K562 (cell line): ENCODE results near the gene OR56A4.

Experiments used
- FOS ChIP-seq: IDR thresholded peaks from 3 replicates; pipeline ENCODE4 v1.6.1; 2011; ENCODE audit not compliant: insufficient read length; ENCODE audit errors: extremely low read depth
- MTA1 ChIP-seq: fragments of 450-650 bp; IDR thresholded peaks from 2 replicates; pipeline ENCODE4 v1.6.1; 2017; ENCODE audit warnings: borderline replicate concordance
- NR2C2 ChIP-seq, 2 experiments: fragments of 200-800 bp in 1 of 2; sonication (Bioruptor generic) in 1 of 2; sonication (generic) in 1 of 2; formaldehyde crosslinking in 1 of 2; IDR thresholded peaks; 2 replicates each; pipeline versions ENCODE4 v1.6.1 to v1.8.0; 2016 to 2022; ENCODE audit warnings: mild to moderate bottlenecking in 1 of 2, missing compliant biosample characterization in 1 of 2, missing genetic modification characterization in 1 of 2, missing genetic modification reagents in 1 of 2
- NR3C1 ChIP-seq: sonication (generic); formaldehyde crosslinking; IDR thresholded peaks from 2 replicates; pipeline ENCODE4 v1.8.1; 2022; ENCODE audit warnings: missing genetic modification reagents
- POLR2AphosphoS2 ChIP-seq: IDR thresholded peaks from 2 replicates; pipeline ENCODE4 v1.6.1; 2012; ENCODE audit warnings: low read length, improper control_type of control experiment
- STAT5B ChIP-seq: fragments of 250-450 bp; sonication (Bioruptor Pico); IDR thresholded peaks from 2 replicates; pipeline ENCODE4 v1.8.0; 2021; ENCODE audit warnings: mild to moderate bottlenecking, inconsistent platforms
- TCF7L2 ChIP-seq: fragments of 150-350 bp; IDR thresholded peaks from 2 replicates; pipeline ENCODE4 v1.6.1; 2016; ENCODE audit warnings: low read depth, mild to moderate bottlenecking, low read length, moderate library complexity
- U2AF2 ChIP-seq: fragments of 200-400 bp; formaldehyde crosslinking; optimal IDR thresholded peaks from 2 replicates; pipeline ENCODE3; 2017; ENCODE audit warnings: low read depth, mild to moderate bottlenecking, low read length
- TF ChIP-seq, protein P1 (sequence below), 3 experiments: IDR thresholded peaks in 2 of 3; conservative IDR thresholded peaks in 1 of 3; 2 replicates each; pipeline ENCODE4 v1.5.1; 2011 to 2012; ENCODE audit warnings: low read length in 3 of 3, mild to moderate bottlenecking in 3 of 3, control low read depth in 2 of 3, improper control_type of control experiment in 1 of 3, inconsistent platforms in 1 of 3, low read depth in 1 of 3, mixed read lengths in 1 of 3, moderate library complexity in 1 of 3; ENCODE audit not compliant: insufficient read depth in 2 of 3
- TF ChIP-seq, protein P2 (sequence below), 2 experiments: fragments of 450-650 bp; formaldehyde crosslinking in 1 of 2; IDR thresholded peaks; 2 replicates each; pipeline versions ENCODE4 v1.4.0 to v1.6.1; 2014 to 2020; ENCODE audit warnings: mild to moderate bottlenecking in 2 of 2, borderline replicate concordance in 1 of 2, low read depth in 1 of 2

DNA sequence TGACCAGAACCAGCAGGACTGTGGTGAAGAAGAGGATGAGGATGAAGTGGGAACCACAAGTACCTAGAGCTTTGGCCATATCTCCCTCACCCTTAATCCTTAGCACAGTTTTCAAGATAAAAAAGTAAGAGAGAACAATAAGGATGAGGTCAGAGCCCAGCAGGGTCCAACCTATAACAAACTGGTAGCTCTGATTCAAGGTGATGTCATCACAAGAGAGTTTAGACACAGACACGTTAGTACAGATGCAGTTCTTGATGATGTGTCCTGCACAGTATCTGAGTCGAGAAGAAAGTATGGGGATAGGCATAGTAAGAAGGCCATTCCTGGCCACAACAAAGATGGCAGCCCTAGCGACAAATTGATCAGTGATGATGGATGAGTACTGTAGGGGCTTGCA lies 39.0 kb downstream of the OR56A4 start:
- TF ChIP-seq NR3C1 (CRISPR knock-in tag) (no peak), U2AF2 (no peak), POLR2AphosphoS2 (no peak), TCF7L2 (no peak), FOS (no peak), NR2C2 (CRISPR knock-in tag; IDR thresholded peaks at IDR 0.05) (no peak), NR2C2 (tag; IDR thresholded peaks at IDR 0.05) (no peak), STAT5B (CRISPR knock-in tag) (no peak), MTA1 (no peak)
- TF ChIP-seq, protein P1, sequence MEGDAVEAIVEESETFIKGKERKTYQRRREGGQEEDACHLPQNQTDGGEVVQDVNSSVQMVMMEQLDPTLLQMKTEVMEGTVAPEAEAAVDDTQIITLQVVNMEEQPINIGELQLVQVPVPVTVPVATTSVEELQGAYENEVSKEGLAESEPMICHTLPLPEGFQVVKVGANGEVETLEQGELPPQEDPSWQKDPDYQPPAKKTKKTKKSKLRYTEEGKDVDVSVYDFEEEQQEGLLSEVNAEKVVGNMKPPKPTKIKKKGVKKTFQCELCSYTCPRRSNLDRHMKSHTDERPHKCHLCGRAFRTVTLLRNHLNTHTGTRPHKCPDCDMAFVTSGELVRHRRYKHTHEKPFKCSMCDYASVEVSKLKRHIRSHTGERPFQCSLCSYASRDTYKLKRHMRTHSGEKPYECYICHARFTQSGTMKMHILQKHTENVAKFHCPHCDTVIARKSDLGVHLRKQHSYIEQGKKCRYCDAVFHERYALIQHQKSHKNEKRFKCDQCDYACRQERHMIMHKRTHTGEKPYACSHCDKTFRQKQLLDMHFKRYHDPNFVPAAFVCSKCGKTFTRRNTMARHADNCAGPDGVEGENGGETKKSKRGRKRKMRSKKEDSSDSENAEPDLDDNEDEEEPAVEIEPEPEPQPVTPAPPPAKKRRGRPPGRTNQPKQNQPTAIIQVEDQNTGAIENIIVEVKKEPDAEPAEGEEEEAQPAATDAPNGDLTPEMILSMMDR (IDR thresholded peaks at IDR 0.05 in 2 of 3, conservative IDR thresholded peaks at IDR 0.05 in 1 of 3; ENCODE audit: insufficient read depth in 2 of 3, low read depth in 1 of 3, low read length in 3 of 3), result no peak
- TF ChIP-seq, protein P2, sequence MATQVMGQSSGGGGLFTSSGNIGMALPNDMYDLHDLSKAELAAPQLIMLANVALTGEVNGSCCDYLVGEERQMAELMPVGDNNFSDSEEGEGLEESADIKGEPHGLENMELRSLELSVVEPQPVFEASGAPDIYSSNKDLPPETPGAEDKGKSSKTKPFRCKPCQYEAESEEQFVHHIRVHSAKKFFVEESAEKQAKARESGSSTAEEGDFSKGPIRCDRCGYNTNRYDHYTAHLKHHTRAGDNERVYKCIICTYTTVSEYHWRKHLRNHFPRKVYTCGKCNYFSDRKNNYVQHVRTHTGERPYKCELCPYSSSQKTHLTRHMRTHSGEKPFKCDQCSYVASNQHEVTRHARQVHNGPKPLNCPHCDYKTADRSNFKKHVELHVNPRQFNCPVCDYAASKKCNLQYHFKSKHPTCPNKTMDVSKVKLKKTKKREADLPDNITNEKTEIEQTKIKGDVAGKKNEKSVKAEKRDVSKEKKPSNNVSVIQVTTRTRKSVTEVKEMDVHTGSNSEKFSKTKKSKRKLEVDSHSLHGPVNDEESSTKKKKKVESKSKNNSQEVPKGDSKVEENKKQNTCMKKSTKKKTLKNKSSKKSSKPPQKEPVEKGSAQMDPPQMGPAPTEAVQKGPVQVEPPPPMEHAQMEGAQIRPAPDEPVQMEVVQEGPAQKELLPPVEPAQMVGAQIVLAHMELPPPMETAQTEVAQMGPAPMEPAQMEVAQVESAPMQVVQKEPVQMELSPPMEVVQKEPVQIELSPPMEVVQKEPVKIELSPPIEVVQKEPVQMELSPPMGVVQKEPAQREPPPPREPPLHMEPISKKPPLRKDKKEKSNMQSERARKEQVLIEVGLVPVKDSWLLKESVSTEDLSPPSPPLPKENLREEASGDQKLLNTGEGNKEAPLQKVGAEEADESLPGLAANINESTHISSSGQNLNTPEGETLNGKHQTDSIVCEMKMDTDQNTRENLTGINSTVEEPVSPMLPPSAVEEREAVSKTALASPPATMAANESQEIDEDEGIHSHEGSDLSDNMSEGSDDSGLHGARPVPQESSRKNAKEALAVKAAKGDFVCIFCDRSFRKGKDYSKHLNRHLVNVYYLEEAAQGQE (IDR thresholded peaks at IDR 0.05; ENCODE audit: borderline replicate concordance), result no peak
- TF ChIP-seq, protein P2 (CRISPR knock-in tag; IDR thresholded peaks at IDR 0.05; ENCODE audit: low read depth), result no peak
